IMR-90 (cell line): Measurements from ENCODE around the gene NFIA. TPM values are rescaled to one million over a fixed set of nuclear protein-coding genes. Genes with fewer than 3 reads are reported as not detected.

Experiments used
- ATAC-seq: fragments of 200-7000 bp; cut with Tn5 transposase; 2 replicates; pipeline ENCODE4 v1.9.1; 2020; ENCODE audit warnings: low read depth, mild to moderate bottlenecking, moderate library complexity
- BruUV-seq: library from RNA; stranded (reverse); fragments of 400-500 nt; replicated peaks from 2 replicates; lab custom pipeline; 2021; lab: Mats Ljungman, UMichigan
- CTCF ChIA-PET: fragments of 300-600 bp; formaldehyde crosslinking; extraction: SDS; loops from one replicate; lab custom pipeline; 2021; ENCODE audit warnings: antibody characterized with exemption; lab: Yijun Ruan, JAX
- POLR2A ChIA-PET: fragments of 300-600 bp; sonication (Branson Sonifier 250); formaldehyde crosslinking; loops from one replicate; lab custom pipeline; 2022; ENCODE audit warnings: antibody characterized with exemption; ENCODE audit not compliant: unreplicated experiment; lab: Charles Lee
- DNase-seq: peaks from one replicate; pipeline ENCODE4 v3.0.0; 2013
- H2AFZ ChIP-seq: replicated peaks from 2 replicates; pipeline ENCODE3; 2013; ENCODE audit warnings: low read length, mild to moderate bottlenecking; ENCODE audit not compliant: poor library complexity
- H2AK5ac ChIP-seq: 2 replicates; pipeline ENCODE4 v1.6.1; 2013; ENCODE audit warnings: low read depth, low read length, inconsistent platforms
- H2AK9ac ChIP-seq: replicated peaks from 2 replicates; pipeline ENCODE3; 2013; ENCODE audit warnings: mild to moderate bottlenecking, low read depth, low read length, moderate library complexity; ENCODE audit not compliant: poor library complexity
- H2BK120ac ChIP-seq: 2 replicates; pipeline ENCODE4 v1.6.1; 2013; ENCODE audit warnings: low read depth, low read length, inconsistent platforms
- H2BK15ac ChIP-seq: 3 replicates; pipeline ENCODE4 v1.6.1; 2013; ENCODE audit warnings: low read depth, low read length, inconsistent platforms
- H2BK20ac ChIP-seq: 2 replicates; pipeline ENCODE4 v1.6.1; 2013; ENCODE audit warnings: low read depth, mild to moderate bottlenecking, inconsistent platforms, low read length, moderate library complexity
- H2BK5ac ChIP-seq: 2 replicates; pipeline ENCODE4 v1.6.1; 2013; ENCODE audit warnings: mild to moderate bottlenecking, low read depth, low read length, inconsistent platforms; ENCODE audit not compliant: poor library complexity, severe bottlenecking
- H3K14ac ChIP-seq: replicated peaks from 2 replicates; pipeline ENCODE4 v1.6.1; 2013; ENCODE audit warnings: low read depth, low read length, inconsistent platforms
- H3K18ac ChIP-seq: 2 replicates; pipeline ENCODE4 v1.6.1; 2013; ENCODE audit warnings: low read depth, low read length, control low read depth
- H3K23ac ChIP-seq: 2 replicates; pipeline ENCODE4 v1.6.1; 2013; ENCODE audit warnings: low read depth, low read length, inconsistent platforms
- H3K27ac ChIP-seq: 2 replicates; pipeline ENCODE4 v1.5.1; 2013; ENCODE audit warnings: mild to moderate bottlenecking, control low read depth, low read length; ENCODE audit not compliant: insufficient read depth
- H3K27me3 ChIP-seq: 2 replicates; pipeline ENCODE4 v1.6.1; 2013; ENCODE audit warnings: low read length; ENCODE audit not compliant: control insufficient read depth, insufficient read depth
- H3K36me3 ChIP-seq: 2 replicates; pipeline ENCODE4 v1.6.1; 2013; ENCODE audit warnings: low read length, mixed read lengths; ENCODE audit not compliant: control insufficient read depth, insufficient read depth
- H3K4ac ChIP-seq: 2 replicates; pipeline ENCODE4 v1.6.1; 2013; ENCODE audit warnings: low read depth, low read length, inconsistent platforms
- H3K4me1 ChIP-seq: 2 replicates; pipeline ENCODE4 v1.6.1; 2013; ENCODE audit warnings: low read length, mixed read lengths; ENCODE audit not compliant: control insufficient read depth, insufficient read depth
- H3K4me2 ChIP-seq: 2 replicates; pipeline ENCODE4 v1.6.1; 2013; ENCODE audit warnings: low read depth, mild to moderate bottlenecking, control low read depth, low read length, moderate library complexity
- H3K4me3 ChIP-seq: 2 replicates; pipeline ENCODE4 v1.5.1; 2013; ENCODE audit warnings: low read depth, mild to moderate bottlenecking, control low read depth, low read length, moderate library complexity; ENCODE audit not compliant: insufficient read depth
- H3K56ac ChIP-seq: 2 replicates; pipeline ENCODE4 v1.6.1; 2013; ENCODE audit warnings: low read length, inconsistent platforms; ENCODE audit not compliant: insufficient read depth; ENCODE audit errors: extremely low read depth
- H3K79me1 ChIP-seq, 2 experiments: 2 replicates each; pipeline ENCODE4 v1.6.1; 2013; ENCODE audit warnings: low read length in 2 of 2, inconsistent platforms in 1 of 2, low read depth in 1 of 2
- H3K9ac ChIP-seq: 2 replicates; pipeline ENCODE4 v1.6.1; 2013; ENCODE audit warnings: low read depth, low read length, control low read depth
- H3K9me1 ChIP-seq: 2 replicates; pipeline ENCODE4 v1.6.1; 2013; ENCODE audit warnings: low read length, inconsistent platforms; ENCODE audit not compliant: insufficient read depth
- H3K9me3 ChIP-seq: 2 replicates; pipeline ENCODE4 v1.6.1; 2013; ENCODE audit warnings: low read length; ENCODE audit not compliant: control insufficient read depth, insufficient read depth
- H4K20me1 ChIP-seq: 2 replicates; pipeline ENCODE4 v1.6.1; 2013; ENCODE audit warnings: low read length, inconsistent platforms; ENCODE audit not compliant: insufficient read depth
- H4K5ac ChIP-seq: 2 replicates; pipeline ENCODE4 v1.6.1; 2013; ENCODE audit warnings: mild to moderate bottlenecking, low read depth, low read length, control low read depth
- H4K8ac ChIP-seq, 2 experiments: 2 replicates each; pipeline ENCODE4 v1.6.1; 2013; ENCODE audit warnings: low read depth in 2 of 2, low read length in 2 of 2, control low read depth in 1 of 2, inconsistent platforms in 1 of 2
- H4K91ac ChIP-seq: 2 replicates; pipeline ENCODE4 v1.6.1; 2013; ENCODE audit warnings: low read depth, low read length, inconsistent platforms; ENCODE audit not compliant: insufficient read depth
- BHLHE40 ChIP-seq: fragments of 150-350 bp; IDR thresholded peaks from 2 replicates; pipeline ENCODE4 v1.6.1; 2016; ENCODE audit warnings: mild to moderate bottlenecking, low read depth, low read length
- CHD1 ChIP-seq: IDR thresholded peaks from 2 replicates; pipeline ENCODE4 v1.6.1; 2012; ENCODE audit warnings: low read depth, low read length, improper control_type of control experiment
- MAFK ChIP-seq: IDR thresholded peaks from 2 replicates; pipeline ENCODE4 v1.6.1; 2012; ENCODE audit warnings: low read depth, low read length, improper control_type of control experiment
- MAZ ChIP-seq: IDR thresholded peaks from 2 replicates; pipeline ENCODE4 v1.6.1; 2012; ENCODE audit warnings: low read depth, mild to moderate bottlenecking, low read length, improper control_type of control experiment, moderate library complexity, borderline replicate concordance
- MXI1 ChIP-seq: IDR thresholded peaks from 2 replicates; pipeline ENCODE4 v1.6.1; 2012; ENCODE audit warnings: low read depth, mild to moderate bottlenecking, low read length, moderate library complexity, borderline replicate concordance
- NFE2L2 ChIP-seq: fragments of 150-350 bp; IDR thresholded peaks from 2 replicates; pipeline ENCODE4 v1.6.1; 2016; ENCODE audit warnings: low read depth, mild to moderate bottlenecking, low read length
- POLR2A ChIP-seq: IDR thresholded peaks from 2 replicates; pipeline ENCODE4 v1.6.1; 2012; ENCODE audit warnings: mild to moderate bottlenecking, low read depth, low read length
- RAD21 ChIP-seq: IDR thresholded peaks from 2 replicates; pipeline ENCODE4 v1.6.1; 2012; ENCODE audit warnings: low read length, improper control_type of control experiment
- WGBS, 2 experiments: methylation state at CpG; one replicate each; pipeline versions ENCODE4 v1.1.5 to v1.1.7; 2013; ENCODE audit warnings: missing lambda C conversion rate in 2 of 2; ENCODE audit not compliant: insufficient read length in 1 of 2; ENCODE audit errors: extremely low coverage in 2 of 2; 5-methylcytosine and 5-hydroxymethylcytosine counted together
- dilution Hi-C: fragments of 300-500 bp; cut with HindIII; formaldehyde crosslinking; loops from one replicate; pipeline ENCODE4 v1.14.3; 2018; ENCODE audit warnings: low sequenced_read_pairs; ENCODE audit not compliant: unreplicated experiment
- in situ Hi-C: fragments of 300-500 bp; cut with MboI; formaldehyde crosslinking; loops from 3 replicates; pipeline ENCODE4 v1.14.3; 2019; ENCODE audit warnings: low sequenced_read_pairs, inconsistent platforms, mixed read lengths
- intact Hi-C: fragments of 100-400 bp; cut with micrococcal nuclease; formaldehyde crosslinking; loops from 2 replicates; pipeline ENCODE4 v1.10.0; 2022
- polyA plus RNA-seq, 3 experiments: library from polyadenylated mRNA; depleted of rRNA; stranded (reverse); fragments of >200 nt; gene quantifications; 2 replicates each; pipeline ENCODE4 v1.2.3, GENCODE V29; 2012; ENCODE audit warnings: low replicate concordance in 1 of 3
- total RNA-seq: library from RNA; depleted of rRNA; stranded (reverse); fragments of >200 nt; gene quantifications from 2 replicates; pipeline ENCODE4 v1.2.3, GENCODE V29; 2012
- TF ChIP-seq, protein P1 (sequence below): fragments of 150-350 bp; IDR thresholded peaks from 2 replicates; pipeline ENCODE4 v1.6.1; 2017; ENCODE audit warnings: mild to moderate bottlenecking, antibody characterized with exemption, low read length, low read depth
- TF ChIP-seq, protein P2 (sequence below): conservative IDR thresholded peaks from 2 replicates; pipeline ENCODE4 v1.5.1; 2012; ENCODE audit warnings: mild to moderate bottlenecking, low read depth, low read length, improper control_type of control experiment

NFIA gene
- total and polyA plus RNA-seq, 2 of the 4 experiments (the other 2 are of a cell fraction), result 1.6 to 2.2 TPM

GRCh38 chr1:61426885-61427284 lies 344.5 kb downstream of the NFIA start:
- H3K9me3 ChIP-seq, result no peaks in the 10 kb centered on the region
- no peaks in the 10 kb centered on the region for H4K20me1 ChIP-seq
- H4K91ac ChIP-seq, result no peak overlapping the region
- H3K36me3 ChIP-seq, result no peaks in the 10 kb centered on the region
- no peak overlapping the region for H3K27ac ChIP-seq
- H3K18ac ChIP-seq, result no peak overlapping the region
- dilution Hi-C loops, result no loop called here
- no peak overlapping the region for H2BK15ac ChIP-seq
- H2BK20ac ChIP-seq, result no peak overlapping the region
- H2AFZ ChIP-seq, result no peak overlapping the region
- H3K27me3 ChIP-seq, result no peaks in the 10 kb centered on the region
- H3K79me1 ChIP-seq, result no peaks in the 10 kb centered on the region
- BruUV-seq, result no TSS peak
- H3K4me1 ChIP-seq, result no peaks in the 10 kb centered on the region
- no peak overlapping the region for H3K4ac ChIP-seq
- H3K9me1 ChIP-seq, result no peaks in the 10 kb centered on the region
- H3K9ac ChIP-seq, result no peak overlapping the region
- in situ Hi-C loops, result no loop called here
- ATAC-seq (no peak), DNase-seq (no peak)
- no peak overlapping the region for H3K23ac ChIP-seq
- CTCF ChIA-PET, result no interaction called here
- POLR2A ChIA-PET, result no interaction called here
- H2BK5ac ChIP-seq, result no peak overlapping the region
- TF ChIP-seq MXI1, result no peak
- no peak for TF ChIP-seq BHLHE40
- no peak for TF ChIP-seq CHD1
- TF ChIP-seq MAFK, result no peak
- TF ChIP-seq RAD21, result no peak
- no peak for TF ChIP-seq POLR2A
- TF ChIP-seq NFE2L2, result no peak
- TF ChIP-seq MAZ, result no peak
- TF ChIP-seq, protein P1, sequence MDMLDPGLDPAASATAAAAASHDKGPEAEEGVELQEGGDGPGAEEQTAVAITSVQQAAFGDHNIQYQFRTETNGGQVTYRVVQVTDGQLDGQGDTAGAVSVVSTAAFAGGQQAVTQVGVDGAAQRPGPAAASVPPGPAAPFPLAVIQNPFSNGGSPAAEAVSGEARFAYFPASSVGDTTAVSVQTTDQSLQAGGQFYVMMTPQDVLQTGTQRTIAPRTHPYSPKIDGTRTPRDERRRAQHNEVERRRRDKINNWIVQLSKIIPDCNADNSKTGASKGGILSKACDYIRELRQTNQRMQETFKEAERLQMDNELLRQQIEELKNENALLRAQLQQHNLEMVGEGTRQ, result no peak
- TF ChIP-seq, protein P2, sequence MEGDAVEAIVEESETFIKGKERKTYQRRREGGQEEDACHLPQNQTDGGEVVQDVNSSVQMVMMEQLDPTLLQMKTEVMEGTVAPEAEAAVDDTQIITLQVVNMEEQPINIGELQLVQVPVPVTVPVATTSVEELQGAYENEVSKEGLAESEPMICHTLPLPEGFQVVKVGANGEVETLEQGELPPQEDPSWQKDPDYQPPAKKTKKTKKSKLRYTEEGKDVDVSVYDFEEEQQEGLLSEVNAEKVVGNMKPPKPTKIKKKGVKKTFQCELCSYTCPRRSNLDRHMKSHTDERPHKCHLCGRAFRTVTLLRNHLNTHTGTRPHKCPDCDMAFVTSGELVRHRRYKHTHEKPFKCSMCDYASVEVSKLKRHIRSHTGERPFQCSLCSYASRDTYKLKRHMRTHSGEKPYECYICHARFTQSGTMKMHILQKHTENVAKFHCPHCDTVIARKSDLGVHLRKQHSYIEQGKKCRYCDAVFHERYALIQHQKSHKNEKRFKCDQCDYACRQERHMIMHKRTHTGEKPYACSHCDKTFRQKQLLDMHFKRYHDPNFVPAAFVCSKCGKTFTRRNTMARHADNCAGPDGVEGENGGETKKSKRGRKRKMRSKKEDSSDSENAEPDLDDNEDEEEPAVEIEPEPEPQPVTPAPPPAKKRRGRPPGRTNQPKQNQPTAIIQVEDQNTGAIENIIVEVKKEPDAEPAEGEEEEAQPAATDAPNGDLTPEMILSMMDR, result no peak
- H3K4me2 ChIP-seq, result no peak overlapping the region
- H2AK5ac ChIP-seq, result no peak overlapping the region
- H3K56ac ChIP-seq, result no peak overlapping the region
- H4K5ac ChIP-seq, result no peak overlapping the region
- 69% methylated on average over 2 of the region's 2 CpGs; no CpG with 5 or more reads in 1 of the 2 experiments for WGBS, 2 experiments
- H2BK120ac ChIP-seq, result no peak overlapping the region
- intact Hi-C loops, result no loop called here
- no peak overlapping the region for H3K4me3 ChIP-seq
- peak overlapping the region; percentile 32 for H2AK9ac ChIP-seq
- H4K8ac ChIP-seq, result no peak overlapping the region
- no peak overlapping the region for H3K14ac ChIP-seq
